Measurements from ENCODE around the gene BLTP2.
"Not testable (repeated sequence)": the region's sequence is repeated elsewhere in the genome, so short reads cannot be mapped to it uniquely, and the experiment has no call there.

Gene BLTP2

DNA sequence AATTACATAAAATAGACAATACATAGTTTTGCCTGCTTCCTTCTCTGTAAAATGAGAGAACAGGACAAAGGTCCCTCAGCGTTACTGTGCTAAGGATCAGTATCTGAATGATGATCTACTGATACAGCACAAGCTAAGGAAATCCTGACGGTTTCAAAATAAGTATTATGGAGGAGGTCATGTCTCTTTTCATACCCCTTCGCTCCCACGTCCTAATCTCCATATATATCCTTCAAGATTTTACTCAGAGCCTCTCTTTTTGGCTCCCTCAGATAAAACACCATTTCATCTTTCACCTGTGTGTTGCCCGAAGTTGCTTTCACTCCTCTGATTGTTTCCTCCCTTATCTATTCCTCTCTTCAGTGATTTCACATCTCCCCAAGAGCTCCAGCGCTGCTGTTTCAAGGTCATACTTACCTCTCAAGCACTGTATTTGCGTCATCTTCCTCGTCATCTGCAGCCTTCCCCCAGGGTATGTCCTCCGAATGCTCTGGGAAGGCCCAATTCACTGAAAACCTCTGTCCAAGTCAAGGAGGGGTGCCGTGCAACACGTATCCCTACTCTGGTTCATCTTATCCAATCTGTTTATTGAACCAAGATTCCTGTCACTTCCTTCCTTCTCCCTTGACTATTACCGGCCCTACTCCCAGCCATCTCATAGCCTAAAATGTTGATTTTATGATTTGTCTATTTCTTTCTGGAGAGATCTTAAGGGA is 1.2 kb upstream of the BLTP2 start:
- DNase-seq (ENCODE audit: low read depth, low spot score), result no peak

DNA sequence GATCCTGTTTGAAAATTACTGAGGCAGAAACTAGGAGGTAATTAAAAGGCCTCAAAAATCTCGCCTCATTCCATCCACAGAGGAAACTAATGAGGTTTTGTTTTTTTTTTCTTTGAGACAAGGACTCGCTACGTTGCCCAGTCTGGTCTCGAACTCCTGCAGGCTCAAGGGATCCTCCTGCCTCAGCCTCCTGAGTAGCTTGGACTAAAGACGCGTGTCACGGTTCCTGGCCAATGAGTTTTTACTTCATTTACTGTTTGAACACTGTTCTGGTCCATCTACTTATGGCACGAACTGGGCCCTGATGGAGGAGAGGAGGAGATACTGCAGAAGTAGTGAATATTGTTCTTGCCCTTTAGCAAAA is 600 bp upstream of the BLTP2 start:
- no peak for DNase-seq (ENCODE audit: low read depth, low spot score)

DNA sequence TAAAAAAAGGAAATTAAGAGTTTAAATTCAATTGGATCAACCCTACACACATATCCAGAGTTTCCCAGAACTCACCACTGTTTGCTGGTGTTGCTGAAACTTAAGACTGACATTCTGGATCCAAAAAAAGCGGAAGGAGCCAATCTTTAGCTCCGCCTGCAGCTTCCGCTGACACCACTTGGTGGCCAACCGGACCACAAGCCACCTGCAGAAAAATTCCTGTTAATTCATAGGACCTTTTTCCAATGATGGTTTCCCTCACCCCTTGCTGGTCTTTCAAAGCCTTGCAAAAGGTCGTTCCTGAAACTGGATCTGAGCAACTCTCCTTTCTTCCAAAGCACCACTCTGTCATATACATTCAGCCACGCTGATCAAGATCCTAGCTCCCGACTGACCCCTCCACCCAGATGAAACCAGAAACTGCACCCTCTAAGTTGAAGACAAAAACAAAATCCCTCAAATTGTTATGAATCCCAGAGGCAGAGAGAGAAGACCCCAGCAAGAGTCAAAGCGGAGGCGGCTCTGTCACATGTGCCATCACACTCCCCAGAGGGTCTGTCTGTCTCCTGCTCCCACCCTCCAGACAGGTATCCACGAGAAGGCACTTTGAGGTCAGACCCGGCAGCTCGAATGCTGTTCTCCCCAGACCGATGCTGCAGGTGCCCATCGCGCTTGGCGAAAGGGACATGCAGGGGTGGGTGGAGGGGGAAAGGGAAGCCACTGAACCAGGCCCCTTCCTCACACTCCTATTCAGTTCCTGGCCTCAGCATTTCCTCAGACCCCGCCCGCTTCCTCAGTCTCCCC is 773 bp downstream of the BLTP2 start:
- peak; percentile 73 for DNase-seq (ENCODE audit: low read depth, low spot score)

DNA sequence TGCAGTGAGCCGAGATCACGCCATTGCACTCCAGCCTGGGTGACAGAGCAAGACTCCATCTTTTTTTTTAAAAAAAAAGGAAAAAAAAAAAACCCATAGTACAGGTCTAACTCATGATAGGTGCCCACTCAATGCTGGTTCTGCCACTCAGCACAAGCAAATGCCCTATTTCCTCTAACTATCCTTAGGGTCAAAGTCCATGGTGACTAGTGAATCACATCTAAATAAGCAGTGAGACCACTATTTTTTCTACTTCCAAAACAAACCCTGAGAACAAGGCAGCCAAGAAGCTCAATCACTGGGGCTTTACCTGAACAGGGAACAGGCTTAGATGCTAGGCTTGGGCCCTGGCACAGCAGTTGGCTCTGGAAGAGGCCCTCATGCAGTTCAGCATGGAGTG is 3.4 kb downstream of the BLTP2 start:
- DNase-seq (ENCODE audit: low read depth, low spot score), result no peak

DNA sequence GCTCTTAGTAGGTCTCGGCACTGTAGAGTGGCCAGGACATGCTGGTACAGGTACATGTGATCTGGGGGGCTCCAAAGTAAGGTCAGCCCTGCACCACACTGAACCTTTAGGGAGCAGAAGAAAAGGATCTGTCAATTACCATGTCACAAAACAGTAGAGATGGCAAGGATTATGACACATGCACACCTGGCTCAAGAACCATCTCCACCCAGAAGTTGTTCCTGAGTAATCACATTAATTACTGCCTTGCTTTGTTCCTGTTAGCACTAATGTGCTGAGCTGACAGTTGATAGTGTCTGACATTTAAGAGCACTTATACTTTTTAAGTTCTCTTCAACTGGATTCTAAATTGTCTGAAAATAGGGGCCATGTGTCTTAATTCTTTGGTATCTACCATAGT is 9.5 kb downstream of the BLTP2 start:
- DNase-seq (ENCODE audit: low read depth, low spot score), result no peak

DNA sequence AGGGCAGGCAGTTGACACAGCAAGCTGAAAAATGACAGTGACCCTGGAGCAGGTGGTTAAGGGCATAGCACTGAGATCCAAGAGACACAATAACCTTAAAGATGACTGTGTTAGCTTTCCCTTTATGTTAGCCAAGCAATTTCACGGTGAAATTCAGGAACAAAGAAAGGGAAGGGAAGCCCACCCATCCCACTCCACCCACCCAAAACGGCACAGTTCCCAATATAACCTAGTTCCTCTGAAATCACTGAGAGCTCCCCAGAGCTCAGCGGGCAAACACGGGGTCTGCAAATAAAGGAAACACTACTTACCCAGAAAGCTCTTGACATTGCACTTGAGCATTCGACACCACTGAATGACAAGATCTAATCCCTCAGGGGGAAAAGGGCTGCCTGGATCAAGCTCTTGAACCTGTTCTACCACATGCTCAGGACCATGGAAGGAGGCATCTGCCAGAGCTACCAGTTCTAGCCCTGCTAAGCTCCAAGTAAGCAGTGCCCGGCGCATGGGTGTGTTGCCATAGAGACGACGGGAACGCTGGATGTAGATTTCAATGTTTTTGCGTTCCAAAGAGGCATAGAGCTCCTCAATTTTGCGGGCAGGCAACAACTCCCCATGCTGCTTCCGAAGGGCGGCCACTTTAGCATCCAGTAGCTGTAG is 10.6 kb downstream of the BLTP2 start:
- DNase-seq (ENCODE audit: low read depth, low spot score), result no peak

DNA sequence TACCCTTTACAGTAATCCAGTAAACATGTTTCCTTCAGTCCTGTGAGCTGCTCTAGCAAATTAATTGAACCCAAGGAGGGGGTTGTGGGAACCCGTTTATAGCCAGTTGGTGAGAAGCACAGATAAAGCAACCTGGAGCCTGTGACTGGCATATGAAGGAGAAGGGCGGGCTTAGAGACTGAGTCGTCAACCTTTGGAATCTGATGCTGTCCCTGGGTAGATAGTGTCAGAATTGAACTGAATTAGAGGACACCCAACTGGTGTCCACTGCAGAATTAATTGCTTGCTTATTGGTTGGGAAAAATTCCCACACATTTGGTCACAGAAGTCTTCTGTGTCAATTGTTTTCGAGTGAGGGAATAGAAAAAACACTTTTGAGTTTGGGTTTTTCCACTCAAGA is 18.1 kb downstream of the BLTP2 start:
- DNase-seq (ENCODE audit: low read depth, low spot score), result no peak

DNA sequence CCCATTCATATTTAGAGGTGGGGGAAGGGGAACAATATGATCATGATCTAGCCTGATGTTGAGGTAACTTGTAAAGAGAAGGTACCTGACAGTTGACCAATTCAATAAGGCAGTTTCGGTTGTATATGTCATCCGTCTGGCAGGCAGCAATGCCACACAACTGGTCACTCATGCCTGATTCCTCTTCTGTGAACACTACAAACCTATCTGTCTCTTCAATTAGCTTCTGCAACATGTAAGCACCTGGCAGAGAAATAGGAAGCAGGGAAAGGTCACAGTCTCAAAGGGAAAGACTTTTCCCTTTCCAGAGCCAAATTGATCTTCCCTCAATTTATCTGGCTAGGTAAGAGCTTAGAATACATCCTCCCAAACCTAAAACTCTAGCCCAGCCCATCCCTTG is 20.8 kb downstream of the BLTP2 start:
- no peak for DNase-seq (ENCODE audit: low read depth, low spot score)

DNA sequence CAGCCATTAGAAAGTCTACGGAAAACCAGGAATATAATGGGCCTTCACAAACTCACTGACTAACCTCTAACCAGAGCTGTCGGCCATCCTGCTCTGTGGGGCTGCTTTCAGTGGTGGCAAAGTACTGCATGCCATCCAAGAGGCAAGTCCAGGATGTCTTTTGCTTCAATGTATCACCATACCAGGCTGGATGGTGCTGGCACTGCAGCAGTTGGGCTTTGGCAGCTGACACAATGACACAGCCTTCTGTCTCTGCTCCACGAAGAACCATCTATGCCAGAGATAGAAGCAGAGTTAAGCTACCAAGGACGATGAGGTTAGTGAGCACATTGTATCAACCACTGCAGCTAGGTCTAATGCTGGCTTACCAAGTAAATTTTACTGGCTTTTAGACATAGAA is 21.3 kb downstream of the BLTP2 start:
- no peak for DNase-seq (ENCODE audit: low read depth, low spot score)

DNA sequence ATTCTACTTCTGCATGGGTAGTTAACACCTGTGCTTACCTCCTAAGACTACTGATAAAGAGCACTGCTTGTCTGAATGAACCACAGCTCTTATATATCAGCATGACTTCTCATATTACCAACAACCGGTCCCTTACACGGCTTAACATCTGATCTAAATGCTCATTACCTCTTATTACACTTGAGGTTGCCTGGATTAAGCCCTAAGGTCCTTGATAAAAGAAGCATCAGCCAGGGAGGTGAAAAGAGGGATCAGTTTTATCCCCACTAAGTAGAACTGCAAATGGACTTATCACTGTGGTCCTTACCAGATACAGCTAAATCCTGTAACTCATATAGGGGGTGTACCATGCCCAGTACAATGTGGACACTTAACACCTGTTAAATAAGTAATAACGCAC is 22.8 kb downstream of the BLTP2 start:
- no peak for DNase-seq (ENCODE audit: low read depth, low spot score)

DNA sequence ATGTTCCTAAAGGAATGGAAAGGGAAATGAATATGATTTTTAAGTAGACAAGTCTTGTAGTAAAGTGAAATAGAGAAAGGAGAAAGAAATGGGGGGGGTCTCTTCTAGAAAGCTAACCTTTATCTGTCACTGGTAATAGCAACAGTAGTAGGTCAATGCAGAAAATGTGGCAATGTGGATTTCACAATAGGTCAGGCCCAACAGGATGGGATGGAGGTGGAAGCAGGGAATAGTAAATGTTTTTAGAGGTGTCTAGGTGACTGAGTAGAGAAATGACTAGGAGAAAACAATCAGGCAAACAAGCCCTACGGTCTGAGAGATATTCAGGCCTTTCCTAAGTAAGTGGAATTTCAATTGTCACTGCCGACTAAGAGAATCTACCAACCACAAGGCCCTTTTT is 24.9 kb downstream of the BLTP2 start:
- no peak for DNase-seq (ENCODE audit: low read depth, low spot score)

DNA sequence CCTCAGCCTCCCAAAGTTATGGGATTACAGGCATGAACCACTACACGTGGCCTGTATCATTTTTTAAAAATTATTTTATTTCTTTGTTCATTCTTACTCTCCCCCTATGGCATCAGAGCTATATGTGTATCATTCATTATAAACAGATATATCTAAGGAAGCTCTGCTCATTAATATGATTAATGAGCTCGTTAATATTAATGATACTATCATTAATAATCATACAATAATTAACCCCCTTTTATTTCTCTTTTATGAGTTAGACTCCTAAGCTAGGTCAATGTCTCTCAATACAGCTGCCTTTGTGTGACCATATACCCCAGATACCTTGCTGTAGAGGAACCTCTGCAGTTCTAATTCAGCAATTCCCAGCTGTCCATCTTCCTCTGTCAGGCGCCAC is 26.5 kb downstream of the BLTP2 start:
- DNase-seq (ENCODE audit: low read depth, low spot score), result no peak

DNA sequence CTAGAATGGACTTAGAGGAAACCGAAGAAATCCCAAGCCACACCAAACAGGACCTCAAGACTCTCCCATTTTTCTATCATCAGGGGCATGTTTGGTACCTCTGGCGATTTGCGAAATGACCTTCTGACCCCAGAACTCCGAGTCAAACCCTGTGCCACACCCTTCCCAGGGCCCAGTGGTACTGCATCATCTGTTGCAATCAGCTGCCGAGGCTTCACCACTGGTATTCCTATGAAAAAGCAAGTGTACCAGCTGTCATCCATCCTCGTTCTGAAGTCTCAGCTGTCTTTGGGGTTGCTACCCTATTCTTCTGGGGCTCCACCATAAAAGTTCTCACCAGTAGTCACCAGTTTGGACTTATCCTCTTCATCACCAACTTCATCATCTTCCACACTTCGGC is 28.7 kb downstream of the BLTP2 start:
- DNase-seq (ENCODE audit: low read depth, low spot score), result no peak

DNA sequence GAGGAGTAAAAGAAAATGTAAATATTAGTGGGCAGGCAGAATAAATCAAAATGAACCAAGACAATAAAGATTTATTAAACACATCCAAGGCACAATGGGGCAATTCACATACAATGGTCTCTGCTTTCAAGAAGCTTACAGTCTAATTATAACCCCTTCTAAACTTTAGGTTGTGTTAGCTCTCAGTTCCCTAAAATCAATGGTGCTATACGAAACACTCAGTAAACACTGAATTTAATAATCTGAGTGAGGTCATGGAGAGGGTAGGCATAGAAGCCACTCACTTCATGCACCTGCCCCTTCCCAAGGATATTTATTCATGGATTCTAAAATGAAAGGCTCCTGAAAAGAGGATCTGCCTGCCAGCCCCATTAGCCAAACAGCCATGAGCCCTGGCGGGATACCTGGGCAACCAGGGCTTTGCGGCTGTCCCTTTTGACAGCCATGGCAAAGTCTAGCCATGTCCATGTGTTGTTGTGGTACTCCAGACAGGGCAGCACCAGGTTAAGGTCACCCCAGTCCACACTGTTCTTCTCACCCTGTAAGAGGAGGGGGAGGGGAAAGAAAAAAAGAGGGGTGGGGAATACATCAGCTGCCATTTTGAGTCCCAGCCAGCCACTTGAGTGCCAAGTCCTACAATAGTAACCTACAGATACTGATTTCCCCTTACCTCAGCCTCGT is 29.6 kb downstream of the BLTP2 start:
- no peak for DNase-seq (ENCODE audit: low read depth, low spot score)

DNA sequence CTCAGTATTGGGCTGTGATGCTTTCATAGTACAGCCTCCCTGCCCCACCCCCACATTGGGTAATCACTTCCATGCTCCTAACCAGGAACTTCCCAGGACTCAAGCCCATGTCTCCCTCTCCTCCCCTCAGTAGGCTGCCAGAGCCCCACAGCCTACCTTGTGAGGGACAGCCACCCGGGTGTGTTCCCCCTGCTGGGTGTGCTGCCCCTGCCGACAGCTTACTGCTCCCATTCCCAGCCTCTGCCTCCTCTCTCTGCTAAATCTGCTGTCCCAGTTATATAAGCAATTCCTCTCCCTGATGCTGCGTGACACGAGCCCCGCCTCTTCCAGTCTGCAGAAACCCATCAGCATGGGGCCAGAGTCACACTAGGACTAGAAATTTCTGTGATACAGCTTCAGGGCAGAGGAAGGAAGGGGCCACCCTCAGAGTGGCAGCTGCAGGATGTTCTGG is 31.0 kb downstream of the BLTP2 start, which contains the start of gene RSKR:
TSS of gene RSKR (minus strand) at position 255 of the 451 bp plus-strand sequence. CDS start at position 231, 24 bp downstream.
- DNase-seq (ENCODE audit: low read depth, low spot score), result no peak

DNA sequence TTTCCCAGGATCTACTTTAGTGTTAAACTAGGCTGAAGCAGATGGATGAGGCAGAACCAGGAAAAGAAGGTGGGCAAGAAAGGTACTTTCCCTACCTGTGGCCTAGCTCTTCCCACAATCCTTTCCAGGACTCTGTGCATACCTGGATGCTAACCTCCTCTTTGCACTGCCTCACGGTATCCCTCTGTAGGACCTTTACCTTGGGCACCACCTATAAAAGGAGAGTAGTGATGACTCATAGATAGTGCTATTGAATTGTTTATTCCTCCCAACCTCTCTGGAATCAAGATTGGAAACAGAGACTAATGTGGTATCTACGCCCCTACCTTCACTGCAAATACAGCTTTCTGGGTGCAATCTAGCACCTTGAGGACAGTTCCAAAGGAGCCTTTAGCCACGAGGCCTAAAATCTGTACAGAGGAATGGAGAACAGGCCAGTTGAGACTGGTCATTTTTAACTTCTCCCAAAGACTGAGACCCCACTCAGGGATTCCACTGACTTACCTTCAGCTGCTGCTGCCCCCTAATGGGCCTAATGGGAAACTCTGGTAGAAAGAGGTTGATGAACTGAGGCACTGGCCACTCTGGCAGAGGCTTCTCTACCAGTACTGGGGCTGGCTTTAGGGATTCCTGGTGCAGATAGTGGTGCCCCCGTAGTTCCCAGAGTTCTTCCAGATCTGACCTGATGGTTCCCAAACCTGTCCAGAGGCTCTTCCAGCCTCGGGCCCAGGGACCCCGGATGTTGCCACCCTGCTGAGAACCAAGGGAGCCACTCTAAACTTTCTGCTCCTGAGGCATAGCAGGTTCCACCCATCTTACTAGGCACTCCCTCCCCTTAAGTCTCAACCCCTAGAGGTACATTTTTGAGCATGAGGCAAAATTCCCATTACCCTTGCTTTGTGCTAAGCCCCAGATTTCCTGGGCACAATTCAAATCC is 31.8 kb downstream of the BLTP2 start:
- peak; percentile 61 for DNase-seq (ENCODE audit: low read depth, low spot score)

DNA sequence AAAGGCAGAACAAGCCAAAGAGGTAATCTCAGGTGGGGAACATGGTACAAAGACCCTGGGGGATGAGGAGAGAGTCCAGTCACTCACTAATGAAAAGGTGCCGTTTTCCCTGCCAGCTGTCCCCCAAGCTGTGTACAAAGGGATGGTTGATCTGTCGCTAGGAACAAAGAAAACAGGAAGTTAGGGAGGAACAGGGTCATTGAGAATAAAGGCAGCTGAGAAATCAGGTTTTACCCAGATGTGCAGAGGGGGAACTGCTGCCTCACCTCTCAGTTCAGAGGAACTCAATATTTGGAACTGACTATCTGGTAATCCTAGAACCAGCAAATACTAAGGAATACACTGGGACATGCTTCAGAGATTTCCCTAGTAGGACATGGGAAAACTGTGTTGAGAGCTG is 32.4 kb downstream of the BLTP2 start:
- DNase-seq (ENCODE audit: low read depth, low spot score), result no peak

DNA sequence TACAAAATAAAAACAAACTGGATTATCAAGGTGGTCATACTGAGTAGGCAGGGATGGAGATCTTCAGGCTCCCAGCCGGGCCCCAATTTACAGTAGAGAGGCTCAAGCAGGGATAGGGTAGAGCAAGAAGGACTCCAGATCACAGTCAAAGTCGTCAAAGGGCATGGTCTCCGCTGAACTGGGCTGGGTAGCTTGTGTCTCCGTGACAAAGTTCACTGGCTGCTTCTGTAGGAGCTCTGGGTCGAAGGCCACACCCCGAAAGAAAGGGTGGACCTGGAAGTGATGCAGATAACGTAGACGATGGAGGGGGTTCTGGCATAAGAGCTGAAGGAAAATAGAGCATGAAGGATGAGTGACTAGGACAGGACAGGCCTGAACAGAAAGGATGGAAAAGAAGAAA is 34.6 kb downstream of the BLTP2 start:
- DNase-seq (ENCODE audit: low read depth, low spot score), result no peak

DNA sequence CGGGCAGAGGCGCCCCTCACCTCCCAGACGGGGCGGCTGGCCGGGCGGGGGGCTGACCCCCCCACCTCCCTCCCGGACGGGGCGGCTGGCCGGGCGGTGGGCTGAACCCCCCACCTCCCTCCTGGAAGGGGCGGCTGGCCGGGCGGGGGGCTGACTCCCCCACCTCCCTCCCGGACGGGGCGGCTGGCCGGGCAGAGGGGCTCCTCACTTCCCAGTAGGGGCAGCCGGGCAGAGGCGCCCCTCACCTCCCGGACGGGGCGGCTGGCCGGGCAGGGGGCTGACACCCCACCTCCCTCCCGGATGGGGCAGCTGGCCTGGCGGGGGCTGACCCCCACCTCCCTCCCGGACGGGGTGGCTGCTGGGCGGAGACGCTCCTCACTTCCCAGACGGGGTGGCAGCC is 40.9 kb downstream of the BLTP2 start:
- not testable (repeated sequence) for DNase-seq (ENCODE audit: low read depth, low spot score)

DNA sequence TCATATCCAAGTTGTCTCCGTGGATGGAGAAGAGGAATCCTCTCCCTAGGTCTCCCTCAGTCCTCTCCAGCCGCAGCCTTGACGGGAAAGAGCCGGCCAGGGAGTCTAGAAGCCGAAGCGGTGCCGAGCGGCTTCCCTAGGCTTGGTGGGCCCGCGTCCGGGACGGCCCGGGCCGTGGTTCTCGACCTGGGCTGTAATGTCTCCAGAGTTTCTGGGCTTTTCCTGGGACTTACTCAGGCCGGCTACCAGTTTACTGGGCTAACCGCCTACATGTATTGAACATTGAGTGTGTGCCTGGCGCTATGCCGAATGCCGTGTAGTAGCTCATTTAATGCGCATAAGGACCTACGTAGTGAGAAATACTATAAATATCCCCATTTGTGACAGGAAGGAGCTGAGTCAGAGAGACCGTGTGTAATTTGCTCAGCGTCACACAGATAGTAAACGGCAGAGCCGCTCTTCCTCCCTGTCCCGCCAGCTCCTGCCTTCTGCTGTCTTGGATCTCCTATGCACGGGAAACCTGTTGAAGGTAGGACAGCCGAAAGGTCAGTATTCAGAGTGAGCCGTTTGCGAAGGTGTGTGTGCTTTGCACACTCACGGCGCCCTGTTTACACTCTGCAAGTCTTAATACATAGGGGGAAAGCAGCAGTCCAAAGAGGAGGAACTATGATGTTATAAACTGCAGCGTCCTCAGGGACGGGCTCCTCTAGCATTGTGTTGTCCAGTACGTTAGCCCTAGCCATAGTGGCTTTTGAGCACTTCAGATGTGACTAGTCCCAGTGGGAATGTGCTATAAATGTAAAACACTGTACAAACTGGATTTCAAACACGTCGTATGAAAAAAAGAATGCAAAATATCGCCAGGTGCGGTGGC is 45.4 kb downstream of the BLTP2 start:
- DNase-seq (ENCODE audit: low read depth, low spot score), result peak; percentile 84

All from astrocyte of the hippocampus (primary cell).